Activated CD8-positive, alpha-beta T cell treated with anti-CD3 and anti-CD28 coated beads for 36 hours (primary cell): ENCODE data around the gene CCDC183. TPM values are rescaled to one million over a fixed set of nuclear protein-coding genes. Genes with fewer than 3 reads are reported as not detected.

Experiments
- ATAC-seq: fragments of 200-7000 bp; cut with Tn5 transposase; one replicate; pipeline ENCODE4 v1.10.0; 2021; ENCODE audit warnings: mild to moderate bottlenecking, moderate library complexity
- CTCF ChIA-PET: fragments of 350-600 bp; sonication (Branson Sonifier 250); formaldehyde crosslinking; loops from one replicate; lab custom pipeline; 2021; ENCODE audit warnings: antibody characterized with exemption; lab: Charles Lee
- POLR2A ChIA-PET: fragments of 350-600 bp; sonication (Branson Sonifier 250); formaldehyde crosslinking; loops from one replicate; lab custom pipeline; 2021; ENCODE audit warnings: antibody characterized with exemption; lab: Charles Lee
- DNase-seq: peaks from one replicate; pipeline ENCODE4 v3.0.0-alpha.2; 2020
- H3K27ac Mint-ChIP-seq: one replicate; pipeline ENCODE4 v1.8.0; 2021; ENCODE audit warnings: mild to moderate bottlenecking, mixed read lengths
- H3K27me3 Mint-ChIP-seq: one replicate; pipeline ENCODE4 v1.8.0; 2021; ENCODE audit warnings: mixed read lengths
- H3K36me3 Mint-ChIP-seq: one replicate; pipeline ENCODE4 v1.8.0; 2021; ENCODE audit warnings: low read depth, mixed read lengths
- H3K4me1 Mint-ChIP-seq: one replicate; pipeline ENCODE4 v1.8.0; 2021; ENCODE audit warnings: low read depth, mixed read lengths
- H3K4me3 Mint-ChIP-seq: one replicate; pipeline ENCODE4 v1.8.0; 2021; ENCODE audit warnings: mild to moderate bottlenecking, moderate library complexity, mixed read lengths
- H3K9me3 Mint-ChIP-seq: one replicate; pipeline ENCODE4 v1.8.0; 2021; ENCODE audit warnings: mixed read lengths
- intact Hi-C: fragments of 100-400 bp; cut with micrococcal nuclease; formaldehyde crosslinking; loops from one replicate; pipeline ENCODE4 v1.10.0; 2022
- total RNA-seq, 2 experiments: library from RNA; stranded (reverse); gene quantifications; one replicate each; pipeline ENCODE4 v1.2.3, GENCODE V29; 2021
- TF ChIP-seq, protein P1 (sequence below): fragments of 200-600 bp; IDR thresholded peaks from one replicate; pipeline ENCODE4 v1.8.0; 2022; ENCODE audit warnings: antibody characterized with exemption, mild to moderate bottlenecking

CCDC183 gene
- total RNA-seq, 2 experiments from 2014 or later, result 0.20 to 0.34 TPM

DNA sequence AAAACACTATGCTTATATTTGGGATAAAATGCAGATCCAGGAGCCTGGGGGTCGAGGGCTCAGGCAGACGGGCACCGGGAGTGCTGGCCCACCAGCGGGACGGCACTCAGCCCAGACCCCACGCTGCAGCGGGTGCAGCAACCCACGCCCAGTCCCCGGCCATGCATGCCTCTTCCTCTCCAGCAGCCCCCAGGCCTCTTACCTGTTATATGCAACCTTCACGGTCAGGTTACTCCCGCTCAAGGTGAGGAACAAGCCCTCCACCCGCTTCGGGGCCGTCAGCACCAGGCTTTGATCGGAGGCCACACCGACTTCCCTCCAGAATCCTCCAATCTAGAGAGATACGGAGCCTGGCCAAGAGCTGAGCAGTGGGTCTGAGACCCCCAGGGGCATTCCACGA lies 39.3 kb upstream of the CCDC183 start:
- POLR2A ChIA-PET, result interaction anchor here (1.1 kb wide), 1 partner anchor 55 kb away, joined by 4 read pairs; no protein-coding TSS in a partner anchor
- no peak for ATAC-seq
- no peaks in the 10 kb centered on the region for H3K4me1 Mint-ChIP-seq
- no peak for DNase-seq
- TF ChIP-seq, protein P1, sequence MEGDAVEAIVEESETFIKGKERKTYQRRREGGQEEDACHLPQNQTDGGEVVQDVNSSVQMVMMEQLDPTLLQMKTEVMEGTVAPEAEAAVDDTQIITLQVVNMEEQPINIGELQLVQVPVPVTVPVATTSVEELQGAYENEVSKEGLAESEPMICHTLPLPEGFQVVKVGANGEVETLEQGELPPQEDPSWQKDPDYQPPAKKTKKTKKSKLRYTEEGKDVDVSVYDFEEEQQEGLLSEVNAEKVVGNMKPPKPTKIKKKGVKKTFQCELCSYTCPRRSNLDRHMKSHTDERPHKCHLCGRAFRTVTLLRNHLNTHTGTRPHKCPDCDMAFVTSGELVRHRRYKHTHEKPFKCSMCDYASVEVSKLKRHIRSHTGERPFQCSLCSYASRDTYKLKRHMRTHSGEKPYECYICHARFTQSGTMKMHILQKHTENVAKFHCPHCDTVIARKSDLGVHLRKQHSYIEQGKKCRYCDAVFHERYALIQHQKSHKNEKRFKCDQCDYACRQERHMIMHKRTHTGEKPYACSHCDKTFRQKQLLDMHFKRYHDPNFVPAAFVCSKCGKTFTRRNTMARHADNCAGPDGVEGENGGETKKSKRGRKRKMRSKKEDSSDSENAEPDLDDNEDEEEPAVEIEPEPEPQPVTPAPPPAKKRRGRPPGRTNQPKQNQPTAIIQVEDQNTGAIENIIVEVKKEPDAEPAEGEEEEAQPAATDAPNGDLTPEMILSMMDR, result no peak
- peaks cover 14% of the 10 kb centered on the region for H3K27me3 Mint-ChIP-seq
- CTCF ChIA-PET, result interaction anchor here (1.0 to 2.5 kb wide), 2 partner anchors 11 to 37 kb away, joined by 3 to 8 read pairs; no protein-coding TSS in a partner anchor
- H3K9me3 Mint-ChIP-seq, result peaks cover 21% of the 10 kb centered on the region
- H3K36me3 Mint-ChIP-seq, result peaks cover 3% of the 10 kb centered on the region
- intact Hi-C loops, result no loop called here
- H3K4me3 Mint-ChIP-seq, result no peak overlapping the region
- H3K27ac Mint-ChIP-seq, result no peak overlapping the region

DNA sequence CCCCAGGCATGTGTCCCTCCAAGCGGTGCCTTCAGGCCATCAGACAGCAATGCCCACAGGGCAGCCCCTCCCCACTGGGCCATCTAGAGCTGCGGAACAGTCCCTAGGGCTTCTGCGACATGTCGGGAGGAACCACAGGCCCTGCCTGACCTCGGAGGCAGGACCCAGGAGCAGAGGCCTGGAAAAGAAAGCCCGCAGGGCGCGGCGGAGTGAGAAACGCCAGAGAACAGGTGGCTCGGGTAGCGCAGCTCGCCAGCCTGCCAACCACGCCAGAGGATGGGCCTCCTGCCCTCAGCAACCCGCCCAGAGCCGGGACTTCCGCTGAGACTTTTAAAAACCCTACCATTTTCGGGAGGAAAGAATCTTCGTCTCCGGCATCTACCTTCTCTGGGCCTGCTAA lies 38.8 kb upstream of the CCDC183 start:
- Mint-ChIP-seq H3K9me3 (peaks cover 16% of the 10 kb centered on the region), H3K36me3 (peaks cover 2% of the 10 kb centered on the region), H3K4me1 (no peaks in the 10 kb centered on the region), H3K27ac (no peak overlapping the region), H3K27me3 (peaks cover 13% of the 10 kb centered on the region), H3K4me3 (no peak overlapping the region)
- intact Hi-C loops, result no loop called here
- ChIA-PET CTCF (interaction anchor here (0.8 to 2.5 kb wide), 7 partner anchors 10 to 52 kb away, joined by 3 to 8 read pairs (median 3); no protein-coding TSS in a partner anchor), POLR2A (interaction anchor here (1.1 kb wide), 1 partner anchor 56 kb away, joined by 4 read pairs; no protein-coding TSS in a partner anchor)
- TF ChIP-seq, protein P1, result no peak
- ATAC-seq (no peak), DNase-seq (no peak)

DNA sequence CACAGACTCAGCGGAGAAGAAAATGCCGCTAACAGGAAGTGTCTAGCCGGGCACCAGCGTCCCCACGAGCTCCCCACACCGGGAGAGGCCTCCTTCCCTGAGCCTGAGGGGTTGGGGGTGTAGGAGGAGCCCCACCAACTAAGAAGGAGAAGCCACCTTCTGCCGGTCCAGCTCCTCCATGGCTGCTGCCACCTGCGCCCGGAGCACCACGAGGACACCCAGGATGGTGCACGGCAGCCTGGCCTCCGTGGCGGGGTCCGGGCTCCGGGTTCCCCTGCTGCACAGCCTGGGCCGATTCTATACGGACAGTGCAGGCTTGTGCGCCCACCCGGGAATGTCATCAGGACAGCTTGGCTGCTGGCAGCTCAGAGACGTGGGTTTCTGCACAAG lies 38.4 kb upstream of the CCDC183 start:
- TF ChIP-seq, protein P1, result no peak
- ATAC-seq, result no peak
- H3K27me3 Mint-ChIP-seq, result peaks cover 12% of the 10 kb centered on the region
- intact Hi-C loops, result no loop called here
- ChIA-PET POLR2A (interaction anchor here (1.1 kb wide), 1 partner anchor 56 kb away, joined by 4 read pairs; no protein-coding TSS in a partner anchor), CTCF (interaction anchor here (0.8 to 2.5 kb wide), 7 partner anchors 10 to 52 kb away, joined by 3 to 8 read pairs (median 3); no protein-coding TSS in a partner anchor)
- H3K36me3 Mint-ChIP-seq, result peaks cover 2% of the 10 kb centered on the region
- DNase-seq, result no peak
- no peaks in the 10 kb centered on the region for H3K4me1 Mint-ChIP-seq
- no peak overlapping the region for H3K4me3 Mint-ChIP-seq
- H3K27ac Mint-ChIP-seq, result no peak overlapping the region
- peaks cover 12% of the 10 kb centered on the region for H3K9me3 Mint-ChIP-seq

DNA sequence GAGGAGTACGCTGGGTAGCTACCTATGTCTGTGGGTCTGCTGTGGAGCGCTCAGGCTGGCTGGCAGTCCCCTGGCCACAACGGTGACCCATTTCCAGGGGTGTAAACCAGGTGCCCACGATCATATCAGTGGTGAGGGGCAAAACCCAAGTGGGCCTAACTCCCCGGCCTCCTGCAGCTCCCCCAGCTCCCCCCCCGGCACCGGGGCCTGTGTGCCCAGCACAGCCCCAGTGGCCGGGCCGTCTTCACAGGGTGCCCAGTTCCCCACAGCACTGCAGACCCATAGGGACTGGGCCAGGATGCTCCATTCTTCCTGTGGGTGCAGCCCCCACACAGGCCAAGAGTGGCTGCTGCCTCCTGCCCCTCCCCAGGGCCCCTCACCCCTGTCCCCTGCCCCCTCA lies 37.1 kb upstream of the CCDC183 start:
- ChIA-PET CTCF (interaction anchor here (1.2 to 2.5 kb wide), 3 partner anchors 9 to 19 kb away, joined by 3 to 8 read pairs (median 4); no protein-coding TSS in a partner anchor), POLR2A (no interaction called here)
- H3K36me3 Mint-ChIP-seq, result peaks cover 2% of the 10 kb centered on the region
- intact Hi-C loops, result no loop called here
- H3K4me1 Mint-ChIP-seq, result no peaks in the 10 kb centered on the region
- no peak for ATAC-seq
- TF ChIP-seq, protein P1, result no peak
- H3K27me3 Mint-ChIP-seq, result peaks cover 14% of the 10 kb centered on the region
- peaks cover 9% of the 10 kb centered on the region for H3K9me3 Mint-ChIP-seq
- no peak for DNase-seq
- no peak overlapping the region for H3K4me3 Mint-ChIP-seq
- no peak overlapping the region for H3K27ac Mint-ChIP-seq
